ENCODE results near the gene PDZK1IP1.
A peak's percentile ranks its signal among the peaks of the same experiment; 100 is the strongest.
"Not testable (repeated sequence)": the region's sequence is repeated elsewhere in the genome, so short reads cannot be mapped to it uniquely, and the experiment has no call there.

PDZK1IP1 gene

GRCh38 chr1:47193496-47193895, 3.7 kb upstream of the PDZK1IP1 start:
- not testable (repeated sequence) for DNase-seq

DNA sequence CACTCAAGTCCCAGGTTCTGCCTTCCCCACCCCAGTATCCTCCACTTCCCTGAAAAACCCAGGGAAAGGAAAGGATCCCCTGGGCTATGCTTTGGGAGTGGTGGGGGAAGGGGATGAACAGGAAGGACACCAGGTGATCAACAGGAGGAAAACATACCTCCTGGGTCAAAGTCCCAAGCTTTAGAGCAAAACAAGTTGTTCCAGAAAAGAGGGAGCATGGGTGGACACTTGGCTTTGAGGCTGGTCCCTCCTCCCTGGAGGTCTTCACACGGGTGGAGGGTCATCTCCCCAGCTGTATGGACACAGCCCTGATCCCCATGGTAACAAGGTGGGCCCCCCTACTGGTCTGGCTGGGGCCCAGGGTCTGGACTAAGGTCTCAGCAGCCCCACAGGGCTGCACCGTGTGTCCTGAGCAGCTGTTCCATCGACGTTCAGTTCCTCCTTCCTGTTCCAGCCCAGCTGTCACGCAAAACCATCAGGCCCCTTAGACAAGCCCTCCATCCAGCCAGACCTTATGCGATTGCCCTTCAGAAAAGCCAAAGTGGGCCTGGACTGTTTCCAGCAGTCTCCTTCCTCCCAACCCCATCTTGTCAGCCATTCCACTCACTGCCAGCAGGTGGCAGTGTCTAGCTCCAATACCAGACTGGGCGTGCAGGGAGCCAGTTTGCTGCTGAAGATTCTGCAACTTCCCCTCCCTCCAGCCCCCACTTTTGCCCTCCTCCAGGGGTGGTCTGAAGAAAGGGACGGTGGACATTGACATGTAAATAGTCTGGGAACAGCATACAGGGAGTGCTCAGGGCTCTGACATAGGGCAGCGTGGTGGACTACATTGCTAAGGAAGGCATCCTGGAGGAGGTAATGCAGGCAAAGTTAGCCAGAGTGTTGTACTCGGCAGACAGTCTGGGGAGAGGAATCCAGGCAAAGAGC, 2.9 kb upstream of the PDZK1IP1 start:
- peak; percentile 79 for DNase-seq

- DNase-seq = no peak
Observed at GRCh38 chr1:47191940-47192457, 2.2 kb upstream of the PDZK1IP1 start.

- no peak for DNase-seq
Observed at GRCh38 chr1:47190857-47191256, 1.0 kb upstream of the PDZK1IP1 start.

DNA sequence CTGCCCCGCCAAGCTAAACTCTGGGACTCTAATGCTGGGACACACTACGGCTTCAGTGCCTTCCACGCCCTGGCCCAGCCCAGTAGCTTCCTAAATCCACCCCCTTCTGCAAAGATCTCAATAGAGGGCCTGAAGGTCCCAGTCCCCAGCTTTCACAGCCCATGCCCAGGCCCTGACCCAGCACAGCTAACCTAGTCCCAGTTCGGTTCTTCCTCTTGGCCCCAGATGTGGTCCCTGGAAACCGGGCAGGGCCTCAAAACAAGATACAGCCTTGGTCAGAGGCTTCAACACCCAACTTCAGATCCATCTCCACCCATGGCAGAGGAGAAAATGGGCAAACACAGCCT, 646 bp upstream of the PDZK1IP1 start:
- no peak for DNase-seq

- no peak for DNase-seq
Observed at GRCh38 chr1:47188791-47189785, 748 bp downstream of the PDZK1IP1 start.

- DNase-seq = no peak
Observed at GRCh38 chr1:47187926-47188250, 1.9 kb downstream of the PDZK1IP1 start.

- DNase-seq = no peak
Observed at GRCh38 chr1:47187231-47187925, 2.5 kb downstream of the PDZK1IP1 start.

GRCh38 chr1:47186267-47187185, 3.3 kb downstream of the PDZK1IP1 start:
- DNase-seq = no peak

GRCh38 chr1:47184822-47185677, 4.8 kb downstream of the PDZK1IP1 start:
- no peak for DNase-seq

- DNase-seq = no peak
Observed at GRCh38 chr1:47184090-47184821, 5.6 kb downstream of the PDZK1IP1 start.

DNA sequence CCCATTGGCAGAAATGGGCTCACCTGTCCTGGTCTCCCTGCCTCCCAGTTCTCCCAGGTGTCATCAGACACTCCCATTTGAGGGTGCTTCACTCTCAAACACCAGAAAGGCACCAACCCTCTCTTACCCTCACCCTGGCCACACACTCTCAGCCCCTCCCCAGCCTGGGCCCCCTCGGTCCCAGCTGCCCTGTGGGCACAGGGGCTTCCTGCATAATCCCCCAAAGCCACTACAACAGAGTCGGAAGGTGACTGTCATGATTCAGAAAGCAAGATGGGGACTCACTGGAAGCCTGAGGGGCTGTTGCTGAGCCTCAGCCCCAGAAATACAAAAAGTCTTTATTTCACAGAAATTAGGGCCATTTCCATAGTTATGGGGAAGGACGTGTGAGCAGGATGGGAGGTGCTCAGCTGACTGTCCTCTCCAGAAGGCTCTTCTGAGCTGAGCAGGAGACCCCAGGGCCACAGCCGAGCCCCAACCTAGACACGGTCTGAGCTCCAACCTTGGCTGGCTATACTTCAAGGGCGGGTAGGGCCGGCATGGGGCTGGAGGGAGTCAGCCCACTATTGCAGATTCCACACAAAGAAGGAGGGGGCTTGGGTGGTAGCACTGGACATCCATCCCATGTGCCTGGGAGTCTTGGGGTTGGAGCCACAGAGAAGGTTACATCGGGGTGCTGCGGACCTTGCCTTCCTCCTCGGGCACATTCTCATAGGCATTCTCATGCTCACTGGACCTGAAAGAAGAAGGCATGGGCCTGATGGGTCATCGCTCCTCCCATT, 6.3 kb downstream of the PDZK1IP1 start:
- no peak for DNase-seq

GRCh38 chr1:47182676-47183235, 7.1 kb downstream of the PDZK1IP1 start:
- no peak for DNase-seq

- no peak for DNase-seq
Observed at GRCh38 chr1:47181955-47182675, 7.7 kb downstream of the PDZK1IP1 start.

GRCh38 chr1:47181095-47181954, 8.5 kb downstream of the PDZK1IP1 start:
- no peak for DNase-seq

- DNase-seq = peak; percentile 7
Observed at GRCh38 chr1:47180603-47181094, 9.2 kb downstream of the PDZK1IP1 start.

DNA sequence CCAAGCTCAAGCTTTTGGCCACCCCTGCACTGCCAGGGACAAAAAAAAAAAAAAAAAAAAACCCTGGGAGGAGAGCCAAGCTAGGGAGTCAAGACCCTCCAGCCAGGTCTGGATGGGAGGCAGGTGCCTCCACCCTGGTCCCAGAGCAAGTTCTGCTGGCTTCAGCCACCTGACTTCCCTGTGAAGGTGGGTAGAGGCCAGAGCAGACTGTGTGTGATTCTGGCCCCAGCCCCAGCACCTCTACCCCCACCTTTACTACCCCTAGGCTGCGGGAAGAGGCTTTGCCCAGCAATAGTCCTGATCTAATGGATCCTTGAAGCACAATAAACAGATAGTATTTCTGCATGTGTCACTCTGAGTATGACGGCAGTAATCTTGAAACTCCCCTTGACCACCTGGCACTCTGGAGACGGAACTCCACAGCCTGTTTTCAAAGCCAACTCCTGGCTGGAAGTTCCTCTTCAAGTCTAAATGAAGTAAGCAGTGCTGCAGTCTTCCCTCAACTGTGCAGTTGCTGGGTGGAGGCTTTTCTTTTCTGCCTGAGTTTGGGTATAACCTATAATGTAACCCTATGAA, 9.8 kb downstream of the PDZK1IP1 start:
- no peak for DNase-seq
